OCI-LY7 (cell line): ENCODE results near the gene MBOAT2. TPM values are rescaled to one million over a fixed set of nuclear protein-coding genes. Genes with fewer than 3 reads are reported as not detected.

Source experiments
- BruUV-seq: library from RNA; stranded (reverse); fragments of 400-500 nt; replicated peaks from 2 replicates; lab custom pipeline; 2021; lab: Mats Ljungman, UMichigan
- CTCF ChIA-PET: fragments of 300-600 bp; sonication (Branson Sonifier 250); formaldehyde crosslinking; loops from one replicate; lab custom pipeline; 2022; ENCODE audit warnings: antibody characterized with exemption; ENCODE audit not compliant: unreplicated experiment; lab: Charles Lee
- POLR2A ChIA-PET: fragments of 300-600 bp; sonication (Branson Sonifier 250); formaldehyde crosslinking; loops from one replicate; lab custom pipeline; 2022; ENCODE audit warnings: antibody characterized with exemption; lab: Charles Lee
- DNase-seq: peaks from one replicate; pipeline ENCODE4 v3.0.0-alpha.2; 2015; ENCODE audit warnings: low spot score
- H2AFZ ChIP-seq: fragments of 200-600 bp; sonication (generic), shearing (Covaris generic); 2 replicates; pipeline ENCODE4 v1.6.1; 2014; ENCODE audit warnings: mild to moderate bottlenecking, antibody characterized with exemption, low read length, moderate library complexity
- H3K27ac ChIP-seq: fragments of 200-600 bp; sonication (generic); 2 replicates; pipeline ENCODE4 v1.5.1; 2014; ENCODE audit warnings: mixed run types, low read depth, mild to moderate bottlenecking, moderate library complexity, low read length, inconsistent platforms; ENCODE audit not compliant: poor library complexity, severe bottlenecking
- H3K36me3 ChIP-seq: fragments of 200-600 bp; sonication (generic); 2 replicates; pipeline ENCODE4 v1.6.1; 2014; ENCODE audit warnings: mild to moderate bottlenecking, antibody characterized with exemption, low read length, moderate library complexity, mixed read lengths; ENCODE audit not compliant: insufficient read depth
- H3K4me1 ChIP-seq: fragments of 200-600 bp; sonication (generic); 2 replicates; pipeline ENCODE4 v1.5.1; 2014; ENCODE audit warnings: mild to moderate bottlenecking, low read length; ENCODE audit not compliant: insufficient read depth, poor library complexity, severe bottlenecking
- H3K4me2 ChIP-seq: fragments of 200-600 bp; sonication (generic); 2 replicates; pipeline ENCODE4 v1.6.1; 2014; ENCODE audit warnings: mild to moderate bottlenecking, low read length
- H3K4me3 ChIP-seq: fragments of 200-600 bp; sonication (generic); 2 replicates; pipeline ENCODE4 v1.5.1; 2014; ENCODE audit warnings: mild to moderate bottlenecking, low read depth, low read length; ENCODE audit not compliant: poor library complexity, severe bottlenecking
- H3K79me2 ChIP-seq: fragments of 200-600 bp; sonication (generic); 2 replicates; pipeline ENCODE4 v1.6.1; 2016; ENCODE audit warnings: low read depth, mild to moderate bottlenecking, low read length, moderate library complexity, mixed read lengths; ENCODE audit not compliant: insufficient read depth
- H3K9me2 ChIP-seq: fragments of 200-600 bp; sonication (generic); 2 replicates; pipeline ENCODE4 v1.6.1; 2016; ENCODE audit warnings: mild to moderate bottlenecking, low read length, mixed read lengths; ENCODE audit not compliant: insufficient read depth
- H3K9me3 ChIP-seq: fragments of 200-600 bp; sonication (generic); 2 replicates; pipeline ENCODE4 v1.6.1; 2014; ENCODE audit warnings: mild to moderate bottlenecking, mixed run types, low read length, mixed read lengths
- H4K20me1 ChIP-seq: fragments of 200-600 bp; sonication (generic); 2 replicates; pipeline ENCODE4 v1.6.1; 2014; ENCODE audit warnings: mild to moderate bottlenecking, antibody characterized with exemption, low read length, moderate library complexity, mixed read lengths; ENCODE audit not compliant: insufficient read depth
- EZH2phosphoT487 ChIP-seq: fragments of 200-600 bp; sonication (generic); IDR thresholded peaks from 2 replicates; pipeline ENCODE4 v1.6.1; 2018; ENCODE audit warnings: low read depth, borderline replicate concordance, mild to moderate bottlenecking, mixed run types, antibody characterized with exemption, low read length, moderate library complexity, mixed read lengths
- intact Hi-C: fragments of 100-400 bp; cut with micrococcal nuclease; formaldehyde crosslinking; loops from one replicate; pipeline ENCODE4 v1.10.0; 2022; ENCODE audit not compliant: unreplicated experiment
- total RNA-seq, 2 experiments: library from RNA; depleted of rRNA in 1 of 2; stranded (reverse); fragments of >200 nt in 1 of 2; shearing (Covaris generic) in 1 of 2; gene quantifications; 2 replicates each; pipeline ENCODE4 v1.2.3, GENCODE V29; 2014 to 2022
- TF ChIP-seq, protein P1 (sequence below): fragments of 200-600 bp; sonication (generic); conservative IDR thresholded peaks from 2 replicates; pipeline ENCODE4 v1.5.1; 2014; ENCODE audit warnings: mild to moderate bottlenecking, antibody characterized with exemption, low read length, moderate library complexity, mixed read lengths

MBOAT2 gene
- total RNA-seq, 2 experiments from 2014 or later = 0.28 to 0.93 TPM

DNA sequence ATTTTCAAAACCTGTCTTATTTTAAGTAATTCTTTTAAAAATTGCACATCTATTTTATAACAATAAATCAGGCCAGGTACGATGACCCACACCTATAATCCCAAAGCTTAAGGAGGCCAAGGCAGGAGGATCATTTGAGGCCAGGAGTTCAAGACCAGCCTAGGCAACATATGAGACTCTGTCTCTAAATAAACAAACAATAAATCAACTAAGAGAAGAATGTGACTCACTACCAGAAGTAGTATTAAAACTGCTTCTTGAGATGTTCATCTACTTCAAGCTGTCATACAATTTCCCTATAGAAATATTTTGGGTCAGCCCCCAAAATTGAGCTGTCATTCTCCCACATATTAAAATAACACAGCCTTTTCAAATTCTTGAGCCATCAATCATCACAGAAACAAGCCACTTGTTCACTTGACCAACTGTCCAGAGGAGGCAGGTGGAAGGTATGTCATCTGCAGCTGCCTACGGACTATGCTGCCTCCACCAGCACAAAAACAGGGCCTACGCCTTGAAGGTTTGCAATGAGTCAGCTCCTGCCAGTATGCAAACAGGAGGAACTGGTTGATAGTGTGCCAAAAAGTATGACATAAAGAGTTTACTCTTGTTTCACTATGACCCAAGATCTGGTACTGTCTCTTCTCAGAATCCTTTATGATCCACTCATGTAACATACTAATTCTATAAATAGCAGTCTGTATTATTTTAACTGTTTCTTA, 199.7 kb downstream of the MBOAT2 start:
- ChIA-PET POLR2A (no interaction called here), CTCF (no interaction called here)
- TF ChIP-seq EZH2phosphoT487 = no peak
- TF ChIP-seq, protein P1, sequence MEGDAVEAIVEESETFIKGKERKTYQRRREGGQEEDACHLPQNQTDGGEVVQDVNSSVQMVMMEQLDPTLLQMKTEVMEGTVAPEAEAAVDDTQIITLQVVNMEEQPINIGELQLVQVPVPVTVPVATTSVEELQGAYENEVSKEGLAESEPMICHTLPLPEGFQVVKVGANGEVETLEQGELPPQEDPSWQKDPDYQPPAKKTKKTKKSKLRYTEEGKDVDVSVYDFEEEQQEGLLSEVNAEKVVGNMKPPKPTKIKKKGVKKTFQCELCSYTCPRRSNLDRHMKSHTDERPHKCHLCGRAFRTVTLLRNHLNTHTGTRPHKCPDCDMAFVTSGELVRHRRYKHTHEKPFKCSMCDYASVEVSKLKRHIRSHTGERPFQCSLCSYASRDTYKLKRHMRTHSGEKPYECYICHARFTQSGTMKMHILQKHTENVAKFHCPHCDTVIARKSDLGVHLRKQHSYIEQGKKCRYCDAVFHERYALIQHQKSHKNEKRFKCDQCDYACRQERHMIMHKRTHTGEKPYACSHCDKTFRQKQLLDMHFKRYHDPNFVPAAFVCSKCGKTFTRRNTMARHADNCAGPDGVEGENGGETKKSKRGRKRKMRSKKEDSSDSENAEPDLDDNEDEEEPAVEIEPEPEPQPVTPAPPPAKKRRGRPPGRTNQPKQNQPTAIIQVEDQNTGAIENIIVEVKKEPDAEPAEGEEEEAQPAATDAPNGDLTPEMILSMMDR = no peak
- no peak for DNase-seq
- H3K4me3 ChIP-seq = no peak overlapping the region
- no peaks in the 10 kb centered on the region for H4K20me1 ChIP-seq
- H3K9me3 ChIP-seq = no peaks in the 10 kb centered on the region
- intact Hi-C loops = no loop called here
- no peak overlapping the region for H2AFZ ChIP-seq
- no peaks in the 10 kb centered on the region for H3K9me2 ChIP-seq
- no peak overlapping the region for H3K27ac ChIP-seq
- no peak overlapping the region for H3K4me2 ChIP-seq
- H3K79me2 ChIP-seq = no peaks in the 10 kb centered on the region
- H3K36me3 ChIP-seq = peaks cover 50% of the 10 kb centered on the region
- no peaks in the 10 kb centered on the region for H3K4me1 ChIP-seq
- no TSS peak for BruUV-seq

DNA sequence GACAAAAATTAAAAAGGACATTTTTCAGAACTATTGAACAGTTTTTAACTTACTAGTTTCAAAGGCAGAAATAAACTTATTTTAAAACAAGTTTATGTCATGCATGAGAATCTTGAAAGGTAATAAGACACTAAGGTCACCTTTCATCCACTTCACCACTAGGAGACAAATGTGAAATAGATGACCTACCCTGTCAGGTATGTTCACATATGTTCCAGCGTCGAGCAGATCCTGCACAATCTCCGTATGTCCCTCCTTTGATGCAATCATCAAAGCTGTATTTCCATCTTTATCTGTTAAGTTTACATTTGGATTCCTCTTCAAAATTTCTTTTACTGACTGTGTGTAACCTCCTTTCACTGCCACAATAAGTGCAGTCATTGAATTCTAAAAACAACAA, 200.7 kb downstream of the MBOAT2 start:
- Histone ChIP-seq H3K27ac (no peak overlapping the region), H2AFZ (no peak overlapping the region), H3K4me1 (no peaks in the 10 kb centered on the region), H3K4me3 (no peak overlapping the region), H3K9me2 (no peaks in the 10 kb centered on the region), H4K20me1 (no peaks in the 10 kb centered on the region), H3K9me3 (no peaks in the 10 kb centered on the region), H3K4me2 (no peak overlapping the region), H3K79me2 (no peaks in the 10 kb centered on the region), H3K36me3 (peaks cover 53% of the 10 kb centered on the region)
- ChIA-PET POLR2A (no interaction called here), CTCF (no interaction called here)
- TF ChIP-seq, protein P1 = no peak
- no peak for TF ChIP-seq EZH2phosphoT487
- BruUV-seq = no TSS peak
- no peak for DNase-seq
- intact Hi-C loops = no loop called here

Other genes with a start within 250 kb of the MBOAT2 start
- gene KIDINS220, start 166.1 kb downstream of the MBOAT2 start, total RNA-seq (2014; rRNA removed; shearing (Covaris generic)) = 29.1 and 33.7 TPM in 2 replicates
- 31.8 and 32.3 TPM in 2 replicates for gene KIDINS220, start 166.1 kb downstream of the MBOAT2 start, total RNA-seq (2022)
- gene ASAP2, start 203.1 kb upstream of the MBOAT2 start, total RNA-seq (2014; rRNA removed; shearing (Covaris generic)) = 0.03 TPM in 1 of 2 replicates, not detected in the other
- gene ASAP2, start 203.1 kb upstream of the MBOAT2 start, total RNA-seq (2022) = 0.07 and 0.27 TPM in 2 replicates